ENCODE data around the gene PWWP2A.

DNA sequence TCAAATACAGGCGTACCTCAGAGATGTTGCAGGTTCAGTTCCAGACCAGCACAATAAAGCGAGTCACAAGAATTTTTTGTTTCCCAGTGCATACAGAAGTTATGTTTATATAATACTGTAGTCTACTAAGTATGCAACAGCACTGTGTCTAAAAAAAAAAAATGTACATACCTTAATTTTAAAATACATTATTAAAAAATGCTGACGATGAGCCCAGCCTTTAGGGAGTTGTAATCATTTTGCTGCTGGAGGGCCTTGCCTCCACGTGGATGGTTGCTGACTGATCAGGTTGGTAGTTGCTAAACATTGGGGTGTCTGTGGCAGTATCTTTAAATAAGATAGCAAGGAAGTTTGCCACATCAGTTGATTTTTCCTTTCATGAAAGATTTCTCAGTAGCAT lies 62.0 kb downstream of the PWWP2A start:
- no peak for TF ChIP-seq CTCF (conservative IDR thresholded peaks at IDR 0.05; ENCODE audit: low read length)
- TF ChIP-seq EZH2phosphoT487 (IDR thresholded peaks at IDR 0.05; ENCODE audit: borderline replicate concordance) = no peak
